HG03571 (cell line): ENCODE measurements around the gene ZNF304.

Source experiments
- ATAC-seq: cut with Tn5 transposase; IDR thresholded peaks from one replicate; pipeline ENCODE4 v1.9.1; 2021; ENCODE audit not compliant: unreplicated experiment

The ZNF304 gene

DNA sequence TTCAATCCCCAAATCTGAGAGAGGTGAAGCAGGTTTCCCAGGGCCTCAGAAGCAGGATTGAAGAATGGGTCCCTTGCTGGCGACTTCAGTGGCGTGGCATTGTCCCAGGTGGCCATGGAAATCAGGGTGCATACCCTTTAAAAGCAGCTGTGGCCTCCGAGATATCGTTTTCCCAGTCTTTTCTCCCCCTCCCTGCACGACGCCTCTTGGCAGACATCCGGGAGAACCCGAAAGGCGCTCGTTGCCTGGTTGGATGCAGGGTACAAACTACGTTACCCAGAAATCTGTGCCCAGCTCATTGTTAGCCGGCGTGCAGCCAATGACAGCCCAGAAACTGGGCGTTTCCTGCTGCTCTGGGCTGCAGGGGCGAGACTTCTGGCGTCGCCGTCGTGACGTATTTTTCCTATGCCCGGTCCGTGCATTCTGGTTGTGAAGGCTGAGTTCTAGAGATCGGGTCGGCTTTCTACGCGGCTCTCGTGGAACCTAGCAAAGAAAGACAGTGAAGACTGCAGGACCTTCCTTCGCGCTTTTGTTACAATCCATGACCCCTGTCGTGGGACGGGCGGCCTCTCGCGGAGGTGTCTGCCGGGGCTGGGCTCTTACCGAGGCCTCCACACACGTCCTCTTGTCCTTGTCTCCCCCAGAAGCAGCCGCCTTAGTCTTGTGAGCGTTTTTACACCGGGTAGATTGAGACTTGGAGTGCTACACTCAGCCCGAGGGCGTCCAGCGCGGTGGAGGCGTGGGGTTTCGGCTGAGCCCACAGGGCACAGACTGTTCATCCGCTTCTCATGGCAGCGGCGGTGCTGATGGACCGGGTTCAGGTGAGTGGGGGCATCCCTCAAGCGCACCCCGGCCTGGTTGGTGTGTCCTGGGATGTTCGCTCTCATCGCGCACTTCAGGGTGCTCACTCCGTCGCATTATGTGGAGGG lies at the start of gene ZNF304:
Gene ZNF304 (plus strand): TSS at position 395 of the 929 bp plus-strand sequence. CDS start 394 bp downstream, at position 789.
- ATAC-seq: peak; percentile 96

DNA sequence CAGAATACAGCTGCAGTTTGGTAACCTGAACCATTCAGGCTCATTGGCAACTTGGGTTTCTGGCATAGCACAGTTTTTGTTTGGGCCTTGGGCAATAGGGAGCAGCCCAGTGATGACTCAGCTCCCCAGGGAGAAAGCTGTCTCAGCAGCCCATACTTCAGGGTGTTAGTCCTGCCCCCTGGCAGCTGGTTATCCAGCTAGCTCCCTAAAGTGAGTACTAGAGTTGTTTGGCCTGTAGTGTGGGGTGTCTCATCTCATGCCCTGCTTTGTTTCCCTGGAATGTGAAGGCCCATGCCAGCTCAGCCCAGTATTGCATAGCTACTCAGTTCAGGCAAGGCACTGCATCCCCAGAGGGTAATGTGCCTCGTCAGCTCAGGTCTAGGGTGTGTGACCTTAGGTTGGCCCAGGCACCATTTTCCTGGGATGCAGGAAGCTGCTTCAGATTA lies 49.0 kb upstream of the ZNF304 start:
- ATAC-seq: no peak

DNA sequence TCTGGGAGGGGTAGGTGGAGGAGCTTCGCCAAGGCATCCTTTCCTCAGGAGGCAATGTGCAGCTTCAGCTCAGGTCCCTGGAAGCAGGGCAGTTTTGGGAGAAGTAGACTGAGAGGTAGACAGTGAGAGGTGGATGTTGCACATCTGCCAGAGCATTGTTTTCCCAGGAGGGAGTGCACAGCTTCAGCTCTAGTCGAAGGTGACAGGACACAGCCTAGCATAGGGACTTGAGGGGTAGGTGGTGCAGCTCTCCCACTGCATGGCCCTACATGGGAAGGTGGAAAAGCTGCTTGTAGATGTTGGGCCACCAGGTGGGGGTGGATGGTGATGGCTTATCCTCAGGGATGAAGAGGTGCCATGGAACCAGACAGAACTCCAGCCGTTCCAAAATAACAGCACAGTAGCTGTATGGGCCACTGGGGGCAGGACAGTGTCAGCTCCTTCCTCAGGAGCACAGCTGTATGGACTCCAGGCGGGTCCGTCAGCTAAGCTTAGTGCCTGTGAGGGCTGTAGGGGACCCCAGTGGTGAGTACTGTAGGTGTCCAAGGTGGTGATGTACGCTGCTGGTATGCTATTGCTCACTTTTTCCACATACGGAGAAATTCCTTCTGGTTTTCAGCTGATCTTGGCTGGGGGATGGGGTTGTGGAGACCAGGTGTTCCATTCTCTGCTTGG lies 48.2 kb upstream of the ZNF304 start:
- ATAC-seq: no peak

DNA sequence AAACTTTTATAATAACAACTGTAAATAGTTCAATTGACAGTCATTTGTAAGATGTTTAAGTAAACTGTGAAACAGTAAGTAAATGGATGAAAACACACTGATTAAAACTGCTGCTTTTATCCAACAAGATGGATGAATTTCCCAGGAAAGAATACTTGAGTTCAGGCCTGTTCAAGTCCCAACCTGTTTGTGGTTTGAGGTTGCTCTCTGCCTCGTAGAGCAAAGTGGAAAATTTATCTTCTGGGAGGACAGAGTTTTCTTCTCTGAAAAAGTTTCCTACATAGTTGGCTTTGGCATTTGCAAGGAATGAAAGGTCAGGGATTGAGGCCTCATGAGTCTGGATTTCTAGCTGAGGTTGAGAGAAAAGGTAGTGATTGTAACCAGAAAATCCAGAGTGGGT lies 46.0 kb upstream of the ZNF304 start:
- ATAC-seq: no peak

DNA sequence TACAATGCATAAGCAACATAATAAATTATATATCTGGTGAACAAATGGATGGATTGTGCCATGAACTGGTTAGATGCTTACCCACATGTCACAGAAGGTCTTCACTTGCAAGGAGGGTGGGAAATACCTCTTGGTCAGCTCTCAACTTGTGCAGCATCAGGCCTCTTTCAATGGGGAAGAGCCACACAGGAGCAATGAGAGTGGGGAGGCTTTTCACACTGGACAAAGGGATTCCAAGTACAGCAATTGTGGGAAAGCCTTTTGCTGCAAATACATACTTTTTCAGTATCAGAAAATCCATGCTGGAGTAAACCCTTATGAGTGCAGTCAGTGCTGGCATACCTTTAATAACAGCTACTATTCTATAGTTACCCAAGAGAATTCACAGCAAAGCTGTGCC lies 42.6 kb upstream of the ZNF304 start:
- ATAC-seq: no peak

DNA sequence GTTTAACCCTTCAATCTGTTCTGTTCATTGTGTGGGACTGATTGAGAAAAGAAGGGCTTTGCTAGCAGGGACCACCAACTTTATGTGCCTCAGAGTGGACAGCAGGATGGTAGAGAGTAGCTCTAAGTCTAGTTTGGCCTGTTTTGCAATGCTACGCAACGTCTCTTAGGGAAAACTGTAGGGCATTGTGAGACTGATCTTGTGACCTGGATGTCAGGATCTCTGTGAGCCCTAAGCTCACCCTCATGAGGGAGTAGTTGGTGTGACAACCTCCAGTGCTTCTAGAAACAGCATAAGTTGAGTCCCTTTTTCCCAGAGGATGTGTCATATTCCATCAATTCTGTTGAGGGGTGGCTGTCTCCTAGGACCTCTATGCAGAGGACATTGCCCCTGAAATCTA lies 40.3 kb upstream of the ZNF304 start:
- no peak for ATAC-seq

DNA sequence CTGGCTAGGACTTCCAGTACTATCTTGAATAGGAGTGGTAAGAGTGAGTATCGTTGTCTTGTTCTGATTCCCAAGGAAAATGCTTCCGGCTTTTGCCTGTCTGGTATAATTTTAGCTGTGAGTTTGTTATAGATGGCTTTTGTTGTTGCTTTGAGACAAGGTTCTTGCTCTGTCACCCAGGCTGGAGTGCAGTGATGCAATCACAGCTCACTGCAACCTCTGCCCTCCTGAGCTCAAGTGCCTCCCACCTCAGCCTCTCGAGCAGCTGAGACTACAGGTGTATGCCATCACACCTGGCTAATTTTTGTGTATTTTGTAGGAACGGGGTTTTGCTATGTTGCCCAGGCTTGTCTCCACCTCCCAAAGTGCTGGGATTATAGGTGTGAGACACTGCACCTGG lies 36.9 kb upstream of the ZNF304 start:
- no peak for ATAC-seq

DNA sequence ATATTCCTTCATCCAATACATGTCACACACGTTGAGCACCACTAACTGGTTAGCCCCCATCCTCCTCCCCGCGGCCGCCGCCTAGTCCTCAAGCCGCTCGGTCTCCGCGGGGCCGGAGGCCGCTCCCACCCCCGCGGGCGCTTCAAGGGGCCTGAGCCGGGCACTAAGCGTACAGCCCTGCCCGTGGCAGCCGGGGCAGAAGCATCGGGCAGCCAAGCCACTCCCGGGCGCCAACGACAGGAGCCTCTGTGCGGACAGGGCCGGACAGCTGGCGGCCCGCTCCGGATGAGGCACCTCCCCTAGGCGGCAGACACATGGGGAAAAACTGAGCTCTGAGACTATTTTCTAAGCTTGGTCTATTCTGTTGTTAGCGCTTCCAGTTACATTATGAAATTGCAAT lies 33.6 kb upstream of the ZNF304 start:
- ATAC-seq: no peak

DNA sequence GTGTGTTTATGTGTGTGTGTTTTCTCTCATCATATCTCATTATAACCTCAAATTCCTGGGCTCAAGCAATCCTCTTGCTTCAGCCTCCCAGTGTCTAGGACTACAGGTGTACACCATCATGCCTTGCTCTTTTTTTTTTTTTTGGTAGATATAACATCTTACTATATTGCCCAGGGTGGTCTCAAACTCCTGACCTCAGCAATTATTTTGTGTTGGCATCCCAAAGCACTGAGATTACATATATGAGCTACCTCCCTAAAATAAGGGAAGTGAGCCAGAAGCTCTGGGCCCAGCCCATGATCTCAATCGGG lies 31.2 kb upstream of the ZNF304 start:
- ATAC-seq: no peak

DNA sequence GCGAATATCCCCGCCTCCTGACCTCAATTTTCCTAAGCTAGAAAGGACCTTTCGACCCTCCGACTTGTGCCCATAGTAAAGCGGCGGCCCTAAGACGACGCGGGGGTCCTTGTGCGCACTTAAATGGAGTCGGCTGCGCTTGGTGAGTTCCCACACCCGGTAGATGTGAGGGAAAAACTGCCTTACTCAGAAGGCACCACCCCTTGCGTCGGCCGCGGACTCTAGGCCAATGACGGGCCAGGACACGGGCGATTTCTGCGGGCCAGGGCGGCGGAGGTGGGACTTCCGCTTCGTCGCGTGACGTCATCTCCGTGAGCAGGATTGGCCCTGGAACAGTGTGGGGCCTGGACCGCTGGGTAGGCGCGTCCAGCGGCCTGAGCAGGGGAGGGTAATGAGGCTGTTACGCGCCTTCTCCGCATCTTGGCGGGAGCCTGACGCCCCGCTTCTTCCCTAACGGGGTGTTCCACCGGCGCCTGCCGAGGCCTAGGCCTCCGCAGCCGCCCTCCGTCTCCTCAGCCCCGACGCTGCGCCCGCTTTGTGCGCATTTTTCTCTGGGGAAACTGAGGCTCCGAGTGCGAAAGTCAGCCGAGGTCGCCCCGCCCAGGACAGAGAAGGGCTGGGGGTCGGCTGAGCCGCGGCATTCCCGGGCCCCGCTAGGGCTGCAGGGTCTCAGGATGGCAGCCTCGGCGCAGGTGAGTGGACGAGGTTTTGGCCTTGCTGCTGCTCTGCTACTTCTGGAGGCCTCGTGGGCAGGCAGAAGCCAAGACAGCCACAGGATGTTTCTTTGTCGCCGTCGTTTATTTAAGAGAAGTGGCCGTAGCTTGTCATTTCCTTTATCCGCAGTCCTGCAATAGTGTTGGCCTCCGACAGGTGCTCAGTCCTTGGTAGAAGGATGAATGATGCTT lies 30.6 kb upstream of the ZNF304 start, which contains the start of gene ZNF543:
Gene ZNF543 (plus strand): TSS at position 293 of the 905 bp plus-strand sequence. CDS start 382 bp downstream, at position 675.
- ATAC-seq: peak; percentile 96

DNA sequence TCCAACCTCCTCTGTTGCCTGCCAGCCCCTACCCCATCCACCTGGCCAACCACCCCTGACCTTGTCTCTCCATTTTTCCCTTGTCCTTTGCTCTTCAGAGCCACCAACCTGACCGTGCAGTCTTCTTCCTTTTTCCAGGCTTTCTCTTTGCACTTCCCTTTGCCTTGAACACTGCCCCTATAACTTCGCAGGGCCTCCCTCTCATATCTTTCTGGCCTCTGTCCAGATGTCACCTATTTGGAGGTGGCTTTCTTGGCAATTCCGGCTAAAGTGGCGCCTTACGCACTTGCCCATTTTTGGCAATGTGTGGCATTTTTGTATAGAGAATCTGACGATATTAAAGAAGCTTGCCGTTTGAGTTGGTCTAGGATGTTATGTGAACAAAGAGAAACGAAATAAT lies 30.0 kb upstream of the ZNF304 start:
- no peak for ATAC-seq

DNA sequence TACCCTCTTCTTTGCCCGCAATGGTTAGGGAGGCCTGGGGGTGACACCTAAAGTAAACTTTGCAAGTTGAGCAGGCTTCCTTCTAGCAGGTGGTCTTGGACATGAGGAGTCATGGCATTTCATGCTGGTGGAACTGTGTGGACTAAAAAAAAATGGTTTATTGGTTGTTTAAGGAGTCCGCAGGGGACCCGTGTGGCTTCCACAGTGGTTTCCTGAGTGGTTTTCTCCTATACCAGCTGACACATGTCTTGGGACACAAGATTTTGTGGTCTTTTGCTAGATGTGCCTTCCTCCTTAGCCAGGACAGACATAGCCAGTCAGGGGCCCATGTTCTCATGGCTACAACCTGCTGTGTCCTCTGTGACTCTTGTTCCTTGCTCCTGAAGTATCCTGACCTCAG lies 29.3 kb upstream of the ZNF304 start:
- ATAC-seq: no peak

DNA sequence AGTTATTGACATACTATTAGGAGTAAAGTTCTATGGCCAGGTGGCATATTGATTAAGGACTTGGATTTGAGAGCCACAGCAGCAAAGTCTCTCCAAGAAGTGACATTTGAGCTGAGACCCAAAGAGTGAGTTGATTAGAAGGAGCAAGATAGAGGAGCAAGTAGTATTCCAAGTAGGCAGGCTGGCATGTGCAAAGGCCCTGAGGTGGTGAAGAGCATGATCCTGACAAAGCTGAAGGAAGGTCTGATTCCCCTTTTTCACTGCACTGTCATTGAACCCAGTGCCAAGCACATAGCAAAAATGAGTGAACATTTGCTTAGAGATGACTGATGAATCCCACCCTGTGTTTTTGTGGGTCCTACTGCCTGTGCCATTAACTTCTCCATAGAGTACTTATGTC lies 26.1 kb upstream of the ZNF304 start:
- ATAC-seq: no peak

DNA sequence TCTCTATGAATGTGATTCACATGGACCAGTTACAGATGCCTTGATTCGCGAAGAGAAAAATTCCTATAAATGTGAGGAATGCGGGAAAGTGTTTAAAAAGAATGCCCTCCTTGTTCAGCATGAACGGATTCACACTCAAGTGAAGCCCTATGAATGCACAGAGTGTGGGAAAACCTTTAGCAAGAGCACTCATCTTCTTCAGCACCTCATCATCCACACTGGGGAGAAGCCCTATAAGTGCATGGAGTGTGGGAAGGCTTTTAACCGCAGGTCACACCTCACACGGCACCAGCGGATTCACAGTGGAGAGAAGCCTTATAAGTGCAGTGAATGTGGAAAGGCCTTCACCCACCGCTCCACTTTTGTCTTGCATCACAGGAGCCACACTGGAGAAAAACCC lies 23.1 kb upstream of the ZNF304 start:
- ATAC-seq: no peak

DNA sequence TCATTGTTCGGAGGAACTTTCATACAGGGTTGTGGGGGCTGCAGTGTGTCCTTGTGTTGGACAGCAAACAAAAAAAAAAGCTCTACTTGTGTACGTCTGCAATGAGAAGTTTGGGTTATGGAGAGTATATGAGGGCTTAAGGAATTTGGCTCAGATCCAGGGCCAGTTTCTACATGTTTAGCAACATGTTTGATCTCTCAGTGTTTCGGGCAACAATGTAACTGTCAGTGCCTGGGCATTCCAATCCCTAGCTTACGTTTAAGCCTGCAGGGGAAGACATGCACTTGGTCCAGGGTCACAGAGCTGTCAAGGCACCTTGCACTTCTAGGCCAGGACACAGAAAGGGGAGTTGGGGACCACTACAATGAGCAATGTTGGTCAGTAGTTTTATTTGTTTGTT lies 16.9 kb upstream of the ZNF304 start:
- ATAC-seq: no peak

DNA sequence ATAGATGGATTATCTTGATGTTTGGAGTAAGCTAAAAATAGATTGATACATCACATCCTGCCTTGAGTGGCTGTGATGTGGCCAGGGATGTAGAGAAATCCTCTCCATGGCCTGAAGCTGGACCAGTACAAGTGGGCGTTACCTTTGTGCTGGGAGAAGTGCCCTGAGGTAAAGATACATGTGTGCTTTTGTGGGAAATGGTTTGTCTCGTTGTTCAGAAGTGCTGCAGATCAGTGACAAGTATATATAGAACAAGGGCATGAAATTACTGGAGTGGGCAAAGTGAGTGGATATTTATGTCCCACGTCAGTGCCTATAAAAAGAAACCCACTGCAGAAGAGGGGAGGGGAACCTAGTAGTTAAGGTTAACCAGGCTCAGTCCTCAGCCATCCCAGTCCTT lies 12.2 kb upstream of the ZNF304 start:
- ATAC-seq: no peak

DNA sequence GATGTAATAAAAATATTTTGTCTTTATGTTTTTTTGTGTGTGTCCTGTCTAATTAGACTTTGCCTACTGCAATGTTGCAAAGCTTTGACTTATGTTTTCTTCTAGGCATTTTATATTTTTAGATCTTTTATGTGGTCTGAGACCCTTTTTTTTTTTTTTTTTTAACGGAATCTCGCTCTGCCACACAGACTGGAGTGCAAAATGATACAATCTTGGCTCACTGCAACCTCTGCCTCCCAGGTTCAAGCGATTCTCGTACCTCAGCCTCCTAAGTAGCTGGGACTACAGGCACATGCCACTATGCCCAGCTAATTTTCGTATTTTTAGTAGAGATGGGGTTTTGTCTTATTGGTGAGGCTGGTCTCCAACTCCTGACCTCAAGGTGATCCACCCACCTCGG lies 8.5 kb upstream of the ZNF304 start:
- no peak for ATAC-seq

DNA sequence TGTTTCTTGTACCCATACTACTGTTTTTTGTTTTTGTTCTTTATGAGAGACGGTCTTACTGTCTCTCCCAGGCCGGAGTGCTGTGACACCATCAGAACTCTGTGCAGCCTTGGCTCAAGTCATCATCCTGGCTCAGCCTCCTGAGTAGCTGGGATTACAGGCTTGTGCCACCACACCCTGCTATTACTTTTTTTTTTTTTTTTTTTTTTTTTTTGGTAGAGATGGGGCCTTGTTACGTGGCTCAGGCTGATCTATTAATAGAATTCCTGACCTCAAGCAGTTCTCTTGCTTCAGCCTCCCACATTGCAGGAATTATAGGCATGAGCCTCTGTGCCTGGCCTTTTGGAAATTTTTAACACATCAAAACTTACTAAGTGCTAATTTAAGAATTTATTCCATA lies 2.9 kb upstream of the ZNF304 start:
- ATAC-seq: no peak

DNA sequence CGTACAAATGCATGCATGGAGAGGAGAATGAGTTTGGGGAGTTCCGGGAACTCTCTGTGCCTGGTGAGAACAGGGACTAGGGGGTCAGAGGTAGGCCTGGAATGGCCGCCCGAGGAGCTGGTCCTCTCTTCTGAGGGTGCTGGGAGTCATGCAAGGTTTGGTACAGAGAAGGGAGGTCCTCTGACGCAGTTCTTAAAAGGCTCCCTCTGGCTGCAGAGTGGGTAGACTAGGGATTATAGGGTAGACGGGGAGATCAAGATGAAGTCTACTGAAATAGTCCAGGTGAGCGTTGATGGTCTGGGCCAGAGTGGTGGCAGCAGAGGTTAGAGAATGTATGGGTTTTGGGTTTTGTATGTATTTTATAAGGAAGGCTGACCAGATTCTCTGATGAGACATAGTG lies 796 bp downstream of the ZNF304 start:
- no peak for ATAC-seq

DNA sequence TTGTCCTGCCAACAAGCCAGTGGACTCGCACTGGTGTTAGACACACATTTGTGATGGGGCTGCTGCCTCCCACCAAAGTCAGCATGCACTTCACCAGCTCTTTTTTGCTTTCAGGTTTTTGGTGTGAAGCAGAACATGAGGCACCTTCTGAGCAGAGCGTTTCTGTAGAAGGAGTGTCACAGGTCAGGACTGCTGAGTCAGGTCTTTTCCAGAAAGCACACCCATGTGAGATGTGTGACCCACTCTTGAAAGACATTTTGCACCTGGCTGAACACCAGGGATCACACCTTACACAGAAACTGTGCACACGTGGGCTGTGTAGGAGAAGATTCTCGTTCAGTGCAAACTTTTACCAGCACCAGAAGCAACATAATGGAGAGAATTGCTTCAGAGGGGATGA lies 4.8 kb downstream of the ZNF304 start:
- no peak for ATAC-seq

DNA sequence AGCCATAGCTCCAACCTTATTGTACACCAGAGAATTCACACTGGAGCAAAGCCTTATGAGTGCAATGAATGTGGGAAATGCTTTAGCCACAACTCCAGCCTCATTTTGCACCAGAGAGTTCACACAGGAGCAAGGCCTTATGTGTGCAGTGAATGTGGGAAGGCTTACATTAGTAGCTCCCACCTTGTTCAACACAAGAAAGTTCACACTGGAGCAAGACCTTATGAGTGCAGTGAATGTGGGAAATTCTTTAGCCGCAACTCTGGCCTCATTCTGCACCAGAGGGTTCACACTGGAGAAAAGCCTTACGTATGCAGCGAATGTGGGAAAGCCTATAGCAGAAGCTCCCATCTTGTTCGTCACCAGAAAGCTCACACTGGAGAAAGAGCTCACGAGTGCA lies 6.3 kb downstream of the ZNF304 start:
- no peak for ATAC-seq
